Neural crest cell (in vitro differentiated cells): ENCODE results near the gene SORCS2. TPM values are rescaled to one million over a fixed set of nuclear protein-coding genes. Genes with fewer than 3 reads are reported as not detected.

Source experiments
- DNase-seq: peaks from one replicate; pipeline ENCODE4 v3.0.0; 2021; ENCODE audit warnings: low read depth, mixed read lengths, low spot score
- H3K27ac Mint-ChIP-seq: one replicate; pipeline ENCODE4 v1.8.0; 2021; ENCODE audit warnings: mild to moderate bottlenecking, mixed read lengths; ENCODE audit not compliant: unreplicated experiment
- H3K27me3 Mint-ChIP-seq: 2 replicates; pipeline ENCODE4 v1.8.0; 2021; ENCODE audit warnings: low read depth, mild to moderate bottlenecking, mixed read lengths
- H3K36me3 Mint-ChIP-seq: 2 replicates; pipeline ENCODE4 v1.8.0; 2021; ENCODE audit warnings: low read depth, mild to moderate bottlenecking, mixed read lengths
- H3K4me1 Mint-ChIP-seq: 2 replicates; pipeline ENCODE4 v1.8.0; 2021; ENCODE audit warnings: mixed read lengths
- H3K4me3 Mint-ChIP-seq: one replicate; pipeline ENCODE4 v1.8.0; 2021; ENCODE audit warnings: mild to moderate bottlenecking, mixed read lengths
- H3K9me3 Mint-ChIP-seq: 2 replicates; pipeline ENCODE4 v1.8.0; 2021; ENCODE audit warnings: mixed read lengths
- CTCF ChIP-seq: fragments of 200-600 bp; sonication (generic); conservative IDR thresholded peaks from 2 replicates; pipeline ENCODE4 v1.5.0; 2021; ENCODE audit warnings: antibody characterized with exemption, mild to moderate bottlenecking
- total RNA-seq: library from RNA; stranded (reverse); gene quantifications from 2 replicates; pipeline ENCODE4 v1.2.1, GENCODE V29; 2021

SORCS2 gene
- total RNA-seq, 1 donor from 2014 or later = 1.1 TPM

- peaks cover 14% of the 10 kb centered on the region for H3K4me1 Mint-ChIP-seq
- no peak for TF ChIP-seq CTCF
- no peaks in the 10 kb centered on the region for H3K36me3 Mint-ChIP-seq
- H3K27me3 Mint-ChIP-seq = peaks cover 60% of the 10 kb centered on the region
- H3K27ac Mint-ChIP-seq = no peak overlapping the region
- H3K4me3 Mint-ChIP-seq = no peak overlapping the region
- no peaks in the 10 kb centered on the region for H3K9me3 Mint-ChIP-seq
- DNase-seq = no peak
These were observed 2.8 kb downstream of the SORCS2 start for GRCh38 chr4:7195141-7195515.

GRCh38 chr4:7195546-7196287 lies 3.4 kb downstream of the SORCS2 start:
- H3K4me3 Mint-ChIP-seq = no peak overlapping the region
- H3K27me3 Mint-ChIP-seq = peaks cover 54% of the 10 kb centered on the region
- no peak overlapping the region for H3K27ac Mint-ChIP-seq
- DNase-seq = no peak
- no peak for TF ChIP-seq CTCF
- no peaks in the 10 kb centered on the region for H3K9me3 Mint-ChIP-seq
- peaks cover 14% of the 10 kb centered on the region for H3K4me1 Mint-ChIP-seq
- H3K36me3 Mint-ChIP-seq = no peaks in the 10 kb centered on the region

GRCh38 chr4:7196288-7196651 lies 3.9 kb downstream of the SORCS2 start:
- Mint-ChIP-seq H3K36me3 (no peaks in the 10 kb centered on the region), H3K4me3 (no peak overlapping the region), H3K27me3 (peaks cover 54% of the 10 kb centered on the region)

GRCh38 chr4:7196736-7197135 lies 4.4 kb downstream of the SORCS2 start:
- Mint-ChIP-seq H3K4me3 (no peak overlapping the region), H3K4me1 (peaks cover 23% of the 10 kb centered on the region), H3K9me3 (no peaks in the 10 kb centered on the region), H3K27me3 (peaks cover 55% of the 10 kb centered on the region), H3K27ac (no peak overlapping the region), H3K36me3 (no peaks in the 10 kb centered on the region)
- no peak for TF ChIP-seq CTCF
- DNase-seq = no peak

More at GRCh38 chr4:7196288-7196651, 3.9 kb downstream of the SORCS2 start:
- H3K4me1 Mint-ChIP-seq = peaks cover 19% of the 10 kb centered on the region
- no peak overlapping the region for H3K27ac Mint-ChIP-seq
- DNase-seq = no peak
- H3K9me3 Mint-ChIP-seq = no peaks in the 10 kb centered on the region
- TF ChIP-seq CTCF = no peak

- H3K36me3 Mint-ChIP-seq = no peaks in the 10 kb centered on the region
- H3K27me3 Mint-ChIP-seq = peaks cover 52% of the 10 kb centered on the region
- peaks cover 32% of the 10 kb centered on the region for H3K4me1 Mint-ChIP-seq
- H3K9me3 Mint-ChIP-seq = no peaks in the 10 kb centered on the region
- H3K27ac Mint-ChIP-seq = no peak overlapping the region
- DNase-seq = no peak
- no peak for TF ChIP-seq CTCF
- no peak overlapping the region for H3K4me3 Mint-ChIP-seq
These were observed 5.6 kb downstream of the SORCS2 start for GRCh38 chr4:7197910-7198309.
